Stimulated activated naive B cell treated with anti-CD40 and anti-IgM and Interleukin-4, amounts not matched to agents 10 μg/mL and 1 μg/mL and 100 μg/mL, for 72 hours (primary cell): ENCODE results near the gene NOL8.
A peak's percentile ranks its signal among the peaks of the same experiment; 100 is the strongest.

ENCODE experiments used
- ATAC-seq, 2 donors: fragments of 150-1000 bp; cut with Tn5 transposase; replicated peaks; 2 replicates each; pipeline ENCODE4 v1.10.0; 2021; ENCODE audit warnings: moderate library complexity in 1 of 2
- DNase-seq: peaks from one replicate; pipeline ENCODE4 v3.0.0; 2021
- H3K27ac Mint-ChIP-seq: one replicate; pipeline ENCODE4 v1.8.0; 2022; ENCODE audit warnings: mild to moderate bottlenecking, mixed read lengths
- H3K27me3 Mint-ChIP-seq, 2 donors: one replicate each; pipeline ENCODE4 v1.8.0; 2022; ENCODE audit warnings: mixed read lengths in 2 of 2
- H3K36me3 Mint-ChIP-seq, 2 donors: one replicate each; pipeline ENCODE4 v1.8.0; 2022; ENCODE audit warnings: mixed read lengths in 2 of 2, mild to moderate bottlenecking in 1 of 2
- H3K4me1 Mint-ChIP-seq, 2 donors: one replicate each; pipeline ENCODE4 v1.8.0; 2022; ENCODE audit warnings: mixed read lengths in 2 of 2, mild to moderate bottlenecking in 1 of 2
- H3K4me3 Mint-ChIP-seq, 2 donors: one replicate each; pipeline ENCODE4 v1.8.0; 2022; ENCODE audit warnings: mild to moderate bottlenecking in 2 of 2, mixed read lengths in 2 of 2, moderate library complexity in 1 of 2
- H3K9me3 Mint-ChIP-seq, 2 donors: one replicate each; pipeline ENCODE4 v1.8.0; 2022; ENCODE audit warnings: mixed read lengths in 2 of 2, mild to moderate bottlenecking in 1 of 2

Gene NOL8

GRCh38 chr9:92328225-92328624, 3.1 kb upstream of the NOL8 start:
- peaks cover 23 to 40% of the 10 kb centered on the region in 2 donors for H3K4me1 Mint-ChIP-seq
- no peak overlapping the region for H3K4me3 Mint-ChIP-seq
- H3K27ac Mint-ChIP-seq: no peak overlapping the region
- DNase-seq (no peak), ATAC-seq (no peak)
- no peaks in the 10 kb centered on the region for H3K9me3 Mint-ChIP-seq
- no peaks in the 10 kb centered on the region for H3K27me3 Mint-ChIP-seq
- H3K36me3 Mint-ChIP-seq: peaks cover 3 to 14% of the 10 kb centered on the region in 2 donors

- peaks cover 8 to 15% of the 10 kb centered on the region in 2 donors for H3K36me3 Mint-ChIP-seq
- H3K27me3 Mint-ChIP-seq: no peaks in the 10 kb centered on the region
- DNase-seq (no peak), ATAC-seq (no peak)
- H3K4me1 Mint-ChIP-seq: peaks cover 23 to 40% of the 10 kb centered on the region in 2 donors
- peak overlapping the region in 1 of 2 donors; percentile 98 for H3K4me3 Mint-ChIP-seq
- no peaks in the 10 kb centered on the region for H3K9me3 Mint-ChIP-seq
- H3K27ac Mint-ChIP-seq: no peak overlapping the region
Measured at GRCh38 chr9:92327283-92327850, 2.2 kb upstream of the NOL8 start.

- peak overlapping the region; percentile 100 for H3K27ac Mint-ChIP-seq
- peaks cover 8 to 18% of the 10 kb centered on the region in 2 donors for H3K36me3 Mint-ChIP-seq
- H3K4me1 Mint-ChIP-seq: peaks cover 23 to 40% of the 10 kb centered on the region in 2 donors
- H3K27me3 Mint-ChIP-seq: no peaks in the 10 kb centered on the region
- H3K4me3 Mint-ChIP-seq: peak overlapping the region; percentile 98 to 100
- H3K9me3 Mint-ChIP-seq: no peaks in the 10 kb centered on the region
- DNase-seq (no peak), ATAC-seq (peak; percentile 15 to 29)
Measured at GRCh38 chr9:92325991-92326500, 896 bp upstream of the NOL8 start.

GRCh38 chr9:92324889-92325268, 271 bp downstream of the NOL8 start:
- Mint-ChIP-seq H3K27me3 (no peaks in the 10 kb centered on the region), H3K4me1 (peaks cover 23 to 40% of the 10 kb centered on the region in 2 donors), H3K36me3 (peaks cover 10 to 24% of the 10 kb centered on the region in 2 donors), H3K27ac (peak overlapping the region; percentile 100), H3K9me3 (no peaks in the 10 kb centered on the region), H3K4me3 (peak overlapping the region; percentile 98 to 100)
- DNase-seq (no peak), ATAC-seq (peak; percentile 26 to 27)

- no peak for ATAC-seq
- no peaks in the 10 kb centered on the region for H3K9me3 Mint-ChIP-seq
- H3K4me1 Mint-ChIP-seq: peaks cover 22 to 39% of the 10 kb centered on the region in 2 donors
Measured at GRCh38 chr9:92324431-92324830, 719 bp downstream of the NOL8 start.

GRCh38 chr9:92315456-92315855, 9.7 kb downstream of the NOL8 start:
- Mint-ChIP-seq H3K36me3 (peaks cover 47 to 70% of the 10 kb centered on the region in 2 donors), H3K27me3 (no peaks in the 10 kb centered on the region), H3K4me3 (no peak overlapping the region), H3K4me1 (peaks cover 19 to 31% of the 10 kb centered on the region in 2 donors), H3K9me3 (no peaks in the 10 kb centered on the region), H3K27ac (no peak overlapping the region)
- DNase-seq (no peak), ATAC-seq (no peak)

More at GRCh38 chr9:92324431-92324830, 719 bp downstream of the NOL8 start:
- Mint-ChIP-seq H3K27ac (peak overlapping the region; percentile 100), H3K27me3 (no peaks in the 10 kb centered on the region), H3K36me3 (peaks cover 13 to 25% of the 10 kb centered on the region in 2 donors), H3K4me3 (peak overlapping the region; percentile 98 to 100)
- no peak for DNase-seq

GRCh38 chr9:92313624-92314012, 11.5 kb downstream of the NOL8 start:
- peaks cover 50 to 72% of the 10 kb centered on the region in 2 donors for H3K36me3 Mint-ChIP-seq
- no peaks in the 10 kb centered on the region for H3K27me3 Mint-ChIP-seq
- H3K27ac Mint-ChIP-seq: no peak overlapping the region
- H3K9me3 Mint-ChIP-seq: no peaks in the 10 kb centered on the region
- no peak overlapping the region for H3K4me3 Mint-ChIP-seq
- ATAC-seq (no peak), DNase-seq (no peak)
- H3K4me1 Mint-ChIP-seq: peaks cover 21 to 31% of the 10 kb centered on the region in 2 donors

- no peak overlapping the region for H3K4me3 Mint-ChIP-seq
- ATAC-seq (no peak), DNase-seq (no peak)
- no peaks in the 10 kb centered on the region for H3K9me3 Mint-ChIP-seq
- H3K36me3 Mint-ChIP-seq: peaks cover 52 to 73% of the 10 kb centered on the region in 2 donors
- peaks cover 20 to 31% of the 10 kb centered on the region in 2 donors for H3K4me1 Mint-ChIP-seq
- no peak overlapping the region for H3K27ac Mint-ChIP-seq
- H3K27me3 Mint-ChIP-seq: no peaks in the 10 kb centered on the region
Measured at GRCh38 chr9:92312887-92313623, 12.1 kb downstream of the NOL8 start.

- Mint-ChIP-seq H3K4me1 (peaks cover 19 to 33% of the 10 kb centered on the region in 2 donors), H3K4me3 (no peak overlapping the region), H3K27me3 (no peaks in the 10 kb centered on the region), H3K36me3 (peaks cover 51 to 70% of the 10 kb centered on the region in 2 donors), H3K9me3 (no peaks in the 10 kb centered on the region), H3K27ac (no peak overlapping the region)
- DNase-seq (no peak), ATAC-seq (no peak)
Measured at GRCh38 chr9:92310562-92310961, 14.6 kb downstream of the NOL8 start.

GRCh38 chr9:92308893-92309292, 16.3 kb downstream of the NOL8 start:
- H3K27ac Mint-ChIP-seq: no peak overlapping the region
- DNase-seq (no peak), ATAC-seq (no peak)
- H3K36me3 Mint-ChIP-seq: peaks cover 50 to 65% of the 10 kb centered on the region in 2 donors
- no peaks in the 10 kb centered on the region for H3K27me3 Mint-ChIP-seq
- H3K4me1 Mint-ChIP-seq: peaks cover 14 to 25% of the 10 kb centered on the region in 2 donors
- no peak overlapping the region for H3K4me3 Mint-ChIP-seq
- no peaks in the 10 kb centered on the region for H3K9me3 Mint-ChIP-seq

- Mint-ChIP-seq H3K4me1 (peaks cover 8 to 12% of the 10 kb centered on the region in 2 donors), H3K27ac (no peak overlapping the region), H3K4me3 (no peak overlapping the region), H3K27me3 (no peaks in the 10 kb centered on the region), H3K9me3 (no peaks in the 10 kb centered on the region), H3K36me3 (peaks cover 28 to 45% of the 10 kb centered on the region in 2 donors)
- DNase-seq (no peak), ATAC-seq (no peak)
Measured at GRCh38 chr9:92300936-92301335, 24.2 kb downstream of the NOL8 start.

- Mint-ChIP-seq H3K9me3 (no peaks in the 10 kb centered on the region), H3K4me3 (peak overlapping the region; percentile 1 to 21), H3K27ac (peak overlapping the region; percentile 48), H3K4me1 (peaks cover 22% of the 10 kb centered on the region in 2 donors), H3K27me3 (no peaks in the 10 kb centered on the region), H3K36me3 (peaks cover 24 to 39% of the 10 kb centered on the region in 2 donors)
- peak; percentile 5 for DNase-seq
- ATAC-seq: peak; percentile 75 to 80
Measured at GRCh38 chr9:92299116-92299515, 26.0 kb downstream of the NOL8 start.

- H3K27ac Mint-ChIP-seq: peak overlapping the region; percentile 31
- H3K36me3 Mint-ChIP-seq: peaks cover 23 to 36% of the 10 kb centered on the region in 2 donors
- no peaks in the 10 kb centered on the region for H3K9me3 Mint-ChIP-seq
- H3K4me3 Mint-ChIP-seq: no peak overlapping the region
- peaks cover 22 to 31% of the 10 kb centered on the region in 2 donors for H3K4me1 Mint-ChIP-seq
- no peaks in the 10 kb centered on the region for H3K27me3 Mint-ChIP-seq
- no peak for ATAC-seq
- no peak for DNase-seq
Measured at GRCh38 chr9:92298036-92298435, 27.1 kb downstream of the NOL8 start.

GRCh38 chr9:92297611-92298010, 27.5 kb downstream of the NOL8 start:
- Mint-ChIP-seq H3K27ac (peak overlapping the region; percentile 31), H3K36me3 (peaks cover 22 to 36% of the 10 kb centered on the region in 2 donors), H3K9me3 (no peaks in the 10 kb centered on the region), H3K4me1 (peaks cover 25 to 35% of the 10 kb centered on the region in 2 donors), H3K4me3 (no peak overlapping the region), H3K27me3 (no peaks in the 10 kb centered on the region)
- ATAC-seq (no peak), DNase-seq (no peak)
